Measurements from ENCODE around the gene FILIP1L. TPM values are rescaled to one million over a fixed set of nuclear protein-coding genes. Genes with fewer than 3 reads are reported as not detected.

Gene FILIP1L
- total and polyA plus RNA-seq, 2 of the 8 experiments (the other 6 are each of a cell fraction or from before 2014, with no cell fraction given), result 0.06 to 0.09 TPM

- CTCF ChIA-PET (ENCODE audit: partially characterized antibody), result interaction anchor here (0.7 to 1.2 kb wide), 3 partner anchors 37 to 362 kb away, joined by 3 to 5 read pairs (median 4); no protein-coding TSS in a partner anchor
- no peak overlapping the region for H3K9ac ChIP-seq (replicated peaks in 1 of 4; ENCODE audit: extremely low read depth in 1 of 4, low read depth in 3 of 4, low read length in 3 of 4)
- TF ChIP-seq JUND (IDR thresholded peaks at IDR 0.05; ENCODE audit: low read length) (no peak), POLR2A (IDR thresholded peaks at IDR 0.05; ENCODE audit: control extremely low read depth in 1 of 2, low read depth in 2 of 2, low read length in 2 of 2) (no peak), ATF3 (IDR thresholded peaks at IDR 0.05; ENCODE audit: insufficient read depth, low read depth, low read length) (no peak), RXRA (IDR thresholded peaks at IDR 0.05; ENCODE audit: insufficient read depth, low read depth, low read length) (no peak), SRF (IDR thresholded peaks at IDR 0.05; ENCODE audit: low read depth, low read length) (no peak), TAF7 (optimal IDR thresholded peaks at IDR 0.05; ENCODE audit: borderline replicate concordance, low read depth, low read length) (no peak), CREB1 (IDR thresholded peaks at IDR 0.05) (no peak)
- TF ChIP-seq, protein P1, sequence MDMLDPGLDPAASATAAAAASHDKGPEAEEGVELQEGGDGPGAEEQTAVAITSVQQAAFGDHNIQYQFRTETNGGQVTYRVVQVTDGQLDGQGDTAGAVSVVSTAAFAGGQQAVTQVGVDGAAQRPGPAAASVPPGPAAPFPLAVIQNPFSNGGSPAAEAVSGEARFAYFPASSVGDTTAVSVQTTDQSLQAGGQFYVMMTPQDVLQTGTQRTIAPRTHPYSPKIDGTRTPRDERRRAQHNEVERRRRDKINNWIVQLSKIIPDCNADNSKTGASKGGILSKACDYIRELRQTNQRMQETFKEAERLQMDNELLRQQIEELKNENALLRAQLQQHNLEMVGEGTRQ (IDR thresholded peaks at IDR 0.05; ENCODE audit: low read length), result no peak
- TF ChIP-seq, protein P2, sequence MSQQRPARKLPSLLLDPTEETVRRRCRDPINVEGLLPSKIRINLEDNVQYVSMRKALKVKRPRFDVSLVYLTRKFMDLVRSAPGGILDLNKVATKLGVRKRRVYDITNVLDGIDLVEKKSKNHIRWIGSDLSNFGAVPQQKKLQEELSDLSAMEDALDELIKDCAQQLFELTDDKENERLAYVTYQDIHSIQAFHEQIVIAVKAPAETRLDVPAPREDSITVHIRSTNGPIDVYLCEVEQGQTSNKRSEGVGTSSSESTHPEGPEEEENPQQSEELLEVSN (IDR thresholded peaks at IDR 0.05), result no peak
Observed at GRCh38 chr3:99891610-99892285, 222.6 kb downstream of the FILIP1L start.

More at GRCh38 chr3:99891610-99892285, 222.6 kb downstream of the FILIP1L start:
- POLR2A ChIA-PET (ENCODE audit: partially characterized antibody), result interaction anchor here (0.7 to 0.8 kb wide), 2 partner anchors 16 to 21 kb away, joined by 3 read pairs; no protein-coding TSS in a partner anchor
- Histone ChIP-seq H3K56ac (replicated peaks; ENCODE audit: insufficient read length, low read depth, low read length) (no peak overlapping the region), H3K4me2 (ENCODE audit: insufficient read depth in 1 of 2, low read depth in 2 of 2, low read length in 2 of 2) (no peak overlapping the region), H4K91ac (replicated peaks; ENCODE audit: insufficient read length, low read length) (no peak overlapping the region), H3K27ac (ENCODE audit: low read depth, low read length) (no peak overlapping the region), H3K27me3 (replicated peaks in 1 of 4; ENCODE audit: control insufficient read depth in 3 of 4, extremely low read depth in 1 of 4, insufficient read depth in 3 of 4, low read length in 3 of 4) (no peaks in the 10 kb centered on the region), H3K4me1 (replicated peaks in 1 of 4; ENCODE audit: control insufficient read depth in 3 of 4, insufficient read depth in 4 of 4, low read length in 3 of 4) (peaks cover 0 to 5% (median 1%) of the 10 kb centered on the region in 4 experiments; a peak in 3 of 7 replicates), H2BK15ac (ENCODE audit: low read length) (no peak overlapping the region), H3K79me2 (ENCODE audit: control insufficient read depth in 1 of 2, insufficient read depth in 2 of 2, low read length in 2 of 2) (0 out of 4 replicates have a peak, but pooled peaks cover 0 to 2% of the 10 kb centered on the region in 2 experiments), H3K4ac (replicated peaks; ENCODE audit: insufficient read length, low read depth, low read length) (no peak overlapping the region), H3K18ac (ENCODE audit: extremely low read depth, low read length) (no peak overlapping the region), H4K8ac (ENCODE audit: extremely low read depth, insufficient read depth, low read length) (no peak overlapping the region), H2BK20ac (ENCODE audit: low read length) (no peak overlapping the region), H3K79me1 (ENCODE audit: low read depth, low read length) (no peaks in the 10 kb centered on the region; the same call in 1 of the 2 replicates), H3K23me2 (ENCODE audit: low read depth, low read length) (no peaks in the 10 kb centered on the region), H2BK120ac (replicated peaks; ENCODE audit: low read depth, low read length) (no peak overlapping the region), H3K4me3 (ENCODE audit: extremely low read depth in 1 of 4, insufficient read depth in 2 of 4, low read depth in 3 of 4, low read length in 4 of 4) (no peak overlapping the region), H3K9me3 (ENCODE audit: insufficient read depth in 2 of 2, low read depth in 1 of 2, low read length in 1 of 2) (no peaks in the 10 kb centered on the region), H2AFZ (ENCODE audit: low read length) (no peak overlapping the region), H3K14ac (ENCODE audit: insufficient read length) (no peak overlapping the region), H4K20me1 (replicated peaks in 1 of 2; ENCODE audit: control insufficient read depth in 1 of 2, insufficient read depth in 2 of 2, low read length in 2 of 2) (no peaks in the 10 kb centered on the region), H3K36me3 (ENCODE audit: control insufficient read depth in 2 of 4, insufficient read depth in 4 of 4, low read length in 3 of 4) (no peaks in the 10 kb centered on the region), H3K23ac (ENCODE audit: insufficient read length) (no peak overlapping the region), H2BK12ac (ENCODE audit: low read depth, low read length) (no peak overlapping the region), H4K5ac (ENCODE audit: insufficient read length, low read depth, low read length) (no peak overlapping the region), H2BK5ac (ENCODE audit: low read depth, low read length) (no peak overlapping the region), H2AK5ac (ENCODE audit: low read depth, low read length) (no peak overlapping the region)
- WGBS, 2 experiments (ENCODE audit: extremely low coverage in 1 of 2, insufficient coverage in 1 of 2, insufficient read length in 1 of 2, insufficient replicate concordance in 2 of 2, low coverage in 1 of 2, low lambda C conversion rate in 2 of 2, missing lambda C conversion rate in 1 of 2), result 94% methylated on average over 2 of the region's 2 CpGs; no CpG with 5 or more reads in 1 of the 2 experiments
- DNase-seq (ENCODE audit: low read depth in 1 of 2, low spot score in 2 of 2) (no peak), FAIRE-seq (no peak)

Measured in H1 (cell line).